HG03439 (cell line): ENCODE measurements around the gene TTC32.
"Not testable (repeated sequence)": the region's sequence is repeated elsewhere in the genome, so short reads cannot be mapped to it uniquely, and the experiment has no call there.

Experiments used
- ATAC-seq: cut with Tn5 transposase; IDR thresholded peaks from one replicate; pipeline ENCODE4 v1.9.1; 2021; ENCODE audit warnings: mild to moderate bottlenecking, moderate library complexity; ENCODE audit not compliant: unreplicated experiment

The TTC32 gene

DNA sequence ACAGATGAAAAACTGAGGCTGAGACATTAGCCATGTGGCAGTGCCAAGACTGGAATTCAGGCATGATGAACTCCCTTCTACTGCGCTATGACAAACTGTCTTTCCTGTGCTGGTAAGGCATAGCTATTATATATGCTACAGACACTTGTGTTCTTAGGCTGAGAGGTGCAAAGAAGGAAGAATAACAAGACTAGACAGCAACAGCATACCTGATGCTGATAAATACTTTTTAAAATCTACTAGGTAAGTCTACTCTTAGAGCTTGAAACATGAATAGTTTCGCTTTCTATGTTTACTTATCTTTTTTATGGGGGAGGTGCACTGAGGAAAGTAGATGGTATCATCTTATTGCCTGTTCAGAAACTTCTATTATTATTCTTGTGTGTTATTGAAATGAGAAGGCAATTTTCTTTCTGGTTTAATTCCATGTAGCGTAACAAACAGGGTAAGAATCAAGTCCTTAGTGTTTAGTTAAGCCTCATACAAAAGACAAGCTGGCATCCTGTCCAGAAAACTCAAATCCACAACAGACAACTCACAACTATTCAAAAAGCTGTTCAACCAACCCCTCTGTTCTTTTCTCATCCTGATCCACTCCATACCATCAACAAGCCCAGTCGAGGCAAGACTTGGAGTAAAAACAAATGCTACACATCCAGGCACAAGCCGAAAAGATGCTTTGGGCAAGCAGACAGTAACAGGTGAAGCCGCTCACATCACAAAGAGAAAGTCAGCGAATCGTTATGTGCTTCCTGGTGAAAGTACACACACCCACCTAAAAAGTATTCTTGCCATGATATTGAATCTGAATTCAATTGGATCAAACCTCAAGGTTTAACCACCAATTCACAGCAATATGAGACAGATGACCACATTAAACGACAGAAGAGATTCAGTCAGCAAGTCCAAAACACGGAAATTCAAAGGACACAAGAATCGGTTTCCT lies 1.5 kb downstream of the TTC32 start:
- ATAC-seq = peak; percentile 25

GRCh38 chr2:19898592-19899329 lies 3.0 kb downstream of the TTC32 start:
- ATAC-seq = no peak

- ATAC-seq = no peak
Measured at GRCh38 chr2:19897623-19898245, 4.0 kb downstream of the TTC32 start.

DNA sequence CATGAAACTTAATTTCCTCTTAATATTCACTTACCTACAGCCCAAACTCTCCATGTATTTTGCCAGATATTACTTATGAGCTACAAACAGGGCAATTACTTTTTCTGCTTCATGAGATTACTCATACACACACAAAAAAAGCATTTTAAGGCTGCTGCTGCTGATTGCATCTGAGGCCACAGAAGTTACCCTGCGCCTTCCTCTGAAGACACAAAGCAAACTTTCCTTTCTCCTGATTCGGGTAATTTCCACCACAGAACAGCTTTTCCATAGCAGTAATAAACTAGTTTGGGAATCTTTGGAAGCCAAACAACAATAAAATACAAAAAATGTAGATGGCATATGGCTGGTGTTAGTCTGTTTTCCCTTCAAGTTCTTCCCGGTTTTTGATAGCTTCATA lies 6.2 kb downstream of the TTC32 start:
- ATAC-seq = no peak

DNA sequence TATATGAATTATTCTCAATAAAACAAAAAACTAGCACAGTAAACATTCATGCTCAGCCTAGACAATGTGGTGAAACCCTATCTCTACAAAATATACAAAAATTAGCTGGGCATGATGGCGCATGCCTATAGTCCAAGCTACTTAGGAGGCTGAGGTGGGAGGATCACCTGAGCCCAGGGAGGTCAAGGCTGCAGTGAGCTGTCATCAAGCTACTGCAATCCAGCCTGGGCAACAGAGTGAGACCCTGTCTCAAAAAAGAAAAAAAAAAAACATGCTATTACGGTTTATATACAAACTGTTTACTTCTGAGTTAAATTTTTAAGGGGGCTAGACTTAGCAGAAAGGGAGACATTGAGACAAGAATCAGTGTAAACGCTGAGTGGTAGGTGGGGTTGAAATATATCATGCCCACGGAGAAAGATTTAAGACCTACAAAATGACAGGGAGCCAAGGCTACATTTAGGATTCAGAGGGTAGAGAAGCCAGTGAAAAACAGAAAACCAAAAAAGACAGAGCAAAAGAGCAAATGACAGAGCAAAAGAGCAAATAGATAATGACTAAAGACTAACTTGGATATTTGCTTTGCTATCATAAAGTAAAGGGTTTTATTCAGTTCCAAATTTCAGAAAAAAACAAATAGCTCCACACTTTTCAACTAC lies 7.5 kb downstream of the TTC32 start:
- peak; percentile 15 for ATAC-seq

DNA sequence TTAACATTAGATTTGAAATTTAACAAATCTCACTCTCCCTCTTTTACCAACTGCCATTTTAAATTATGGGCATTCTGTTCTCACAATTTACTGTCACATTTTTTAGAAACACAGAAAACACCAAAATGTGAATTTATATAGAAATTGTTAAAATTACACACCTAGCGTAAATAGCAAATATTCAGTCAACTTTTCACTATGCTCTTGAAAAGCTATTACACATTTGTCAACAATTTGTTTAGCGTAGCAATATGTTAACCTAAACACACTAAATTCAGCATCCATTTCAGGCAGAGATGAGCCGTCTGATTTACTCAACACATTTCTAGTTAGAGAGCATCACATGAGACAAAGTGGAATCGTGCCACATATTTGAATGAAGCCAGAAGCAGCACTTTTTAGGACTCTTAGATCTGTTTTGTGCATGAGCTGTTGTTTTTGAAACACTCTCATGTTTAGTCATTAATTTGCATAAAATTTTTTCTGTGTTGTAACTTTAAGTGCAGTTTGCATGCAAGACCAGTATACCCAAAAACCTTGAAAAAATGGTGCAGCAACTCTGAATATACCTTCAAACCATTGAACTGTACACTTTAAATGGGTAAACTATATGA lies 8.2 kb downstream of the TTC32 start:
- ATAC-seq = peak; percentile 82

- not testable (repeated sequence) for ATAC-seq
Measured at GRCh38 chr2:19891971-19892370, 9.8 kb downstream of the TTC32 start.

- ATAC-seq = no peak
Measured at GRCh38 chr2:19890104-19890503, 11.7 kb downstream of the TTC32 start.

- no peak for ATAC-seq
Measured at GRCh38 chr2:19888831-19889230, 13.0 kb downstream of the TTC32 start.

DNA sequence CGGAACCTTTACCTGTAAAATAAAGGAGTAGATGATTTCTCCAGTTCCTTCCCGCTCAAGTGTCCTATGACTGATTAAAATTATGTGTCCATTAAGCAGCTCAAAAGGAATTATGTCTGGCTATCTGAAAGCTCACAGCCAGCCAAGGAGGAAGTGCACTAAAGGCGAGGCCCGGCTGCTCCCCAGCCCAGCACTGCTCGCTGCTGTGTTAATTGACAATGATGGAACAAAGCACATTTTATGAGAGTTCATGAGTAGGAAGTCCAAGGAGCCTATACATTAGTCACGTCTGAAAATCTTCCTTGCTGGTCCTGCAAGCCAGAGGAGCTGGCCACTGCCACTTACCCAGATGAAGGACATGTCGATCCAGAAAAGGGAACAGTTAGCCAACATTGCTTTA lies 14.3 kb downstream of the TTC32 start:
- ATAC-seq = no peak

DNA sequence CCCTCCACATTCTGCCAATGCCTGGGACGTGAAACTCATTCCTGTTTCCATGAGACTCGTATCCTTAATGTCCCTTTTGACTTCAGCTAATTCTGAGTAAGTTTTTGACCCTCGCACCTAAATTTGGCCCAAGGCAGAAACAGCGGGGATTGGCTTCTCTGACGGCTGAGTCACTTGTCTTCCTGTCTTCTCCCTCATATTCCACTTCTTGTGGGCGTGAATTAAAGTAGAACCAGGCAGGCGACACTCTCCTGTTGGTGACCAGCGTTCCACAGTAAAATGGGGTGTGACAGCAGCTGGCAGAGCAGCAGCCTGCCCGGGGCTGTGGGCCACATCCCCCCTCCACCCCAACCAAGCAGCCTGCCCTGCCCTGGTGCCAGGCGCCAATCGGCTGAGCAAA lies 15.5 kb downstream of the TTC32 start:
- ATAC-seq = no peak

GRCh38 chr2:19885791-19886190 lies 16.0 kb downstream of the TTC32 start:
- no peak for ATAC-seq

- ATAC-seq = no peak
Measured at GRCh38 chr2:19883971-19884720, 17.6 kb downstream of the TTC32 start.

GRCh38 chr2:19883486-19883885 lies 18.3 kb downstream of the TTC32 start:
- ATAC-seq = no peak

GRCh38 chr2:19882286-19882685 lies 19.5 kb downstream of the TTC32 start:
- no peak for ATAC-seq

DNA sequence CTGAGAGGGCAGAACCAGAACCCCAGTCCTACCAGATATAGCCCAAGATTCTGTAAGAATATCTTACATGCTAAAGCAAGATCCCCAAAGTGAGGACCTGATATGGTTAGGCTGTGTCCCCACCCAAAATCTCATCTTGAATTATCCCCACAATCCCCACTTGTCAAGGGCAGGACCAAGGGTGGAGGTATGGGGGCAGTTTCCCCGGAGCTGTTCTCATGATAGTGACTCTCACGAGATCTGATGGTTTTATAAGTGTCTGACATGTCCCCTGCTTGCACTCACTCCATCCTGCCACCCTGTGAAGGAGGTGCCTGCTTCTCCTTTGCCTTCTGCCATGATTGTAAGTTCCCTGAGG lies 19.9 kb downstream of the TTC32 start:
- no peak for ATAC-seq

DNA sequence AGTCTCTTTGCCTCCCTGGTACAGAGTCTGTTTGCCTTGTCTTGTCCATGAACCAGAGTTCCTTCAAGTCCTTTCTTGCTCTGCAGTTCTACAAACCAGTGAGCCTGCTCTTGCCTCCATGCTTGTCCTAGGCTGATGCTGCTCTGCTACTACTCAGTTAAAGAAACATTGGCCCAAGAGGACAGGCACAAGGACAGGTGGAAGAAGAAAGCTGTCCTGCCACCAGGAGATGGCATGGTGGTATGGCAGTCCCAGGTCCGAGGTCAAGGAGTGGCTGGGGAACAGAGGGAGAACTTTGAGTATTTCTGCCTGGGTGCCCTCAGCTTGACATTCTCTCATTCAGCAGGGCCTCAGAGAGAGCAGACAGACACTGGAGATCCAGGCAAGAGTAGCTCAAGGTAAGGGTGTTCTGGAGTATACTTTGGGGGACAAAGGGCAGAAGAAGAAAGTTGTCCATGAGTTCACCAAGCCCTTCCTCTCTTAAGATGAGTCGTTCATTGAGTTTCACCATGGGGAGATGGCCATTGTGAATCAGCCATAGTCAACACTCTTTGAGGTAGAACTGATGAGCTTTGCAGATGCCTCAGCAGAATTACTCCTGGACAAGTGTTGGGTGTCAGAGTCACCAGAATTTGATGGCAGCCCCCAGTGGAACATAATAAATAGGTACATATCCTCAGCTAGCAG lies 20.4 kb downstream of the TTC32 start:
- no peak for ATAC-seq

GRCh38 chr2:19880191-19880590 lies 21.6 kb downstream of the TTC32 start:
- ATAC-seq = not testable (repeated sequence)

GRCh38 chr2:19879120-19879519 lies 22.7 kb downstream of the TTC32 start:
- no peak for ATAC-seq
